ENCODE measurements around the gene MAB21L2. TPM values are rescaled to one million over a fixed set of nuclear protein-coding genes. Genes with fewer than 3 reads are reported as not detected.

Gene MAB21L2
- polyA plus RNA-seq, 1 of the 3 experiments (the other 2 are of a cell fraction): 0.92 TPM

DNA sequence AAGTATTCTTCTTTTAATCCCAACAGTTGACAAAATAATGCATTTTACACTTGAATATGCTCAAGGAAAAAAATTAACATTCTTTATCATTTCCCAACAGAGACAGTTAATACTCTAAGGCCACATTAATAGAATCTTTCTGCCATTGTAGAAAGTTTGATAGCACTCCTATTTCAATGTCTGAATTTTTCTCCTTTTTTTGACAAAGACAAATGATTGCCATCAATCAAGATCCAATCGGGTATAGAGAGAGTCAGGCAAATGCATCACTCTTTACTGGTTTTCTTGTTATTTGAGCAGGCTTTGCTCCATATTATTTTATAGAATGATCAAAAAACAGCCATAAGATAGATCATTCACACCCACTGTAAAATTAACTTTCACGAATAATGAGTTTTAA, 46.1 kb downstream of the MAB21L2 start:
- POLR2A ChIA-PET: no interaction called here
- TF ChIP-seq RFX5 (IDR thresholded peaks at IDR 0.05; ENCODE audit: low read length) (no peak), GATA2 (CRISPR knock-in tag; IDR thresholded peaks at IDR 0.05) (no peak), TEAD4 (IDR thresholded peaks at IDR 0.05; ENCODE audit: borderline replicate concordance, insufficient read depth) (no peak), RCOR1 (IDR thresholded peaks at IDR 0.05; ENCODE audit: low read length) (no peak), SMC3 (IDR thresholded peaks at IDR 0.05; ENCODE audit: low read depth, low read length) (no peak), ELF1 (IDR thresholded peaks at IDR 0.05) (no peak), POLR2AphosphoS5 (IDR thresholded peaks at IDR 0.05; ENCODE audit: low read depth, low read length) (no peak), RAD21 (IDR thresholded peaks at IDR 0.05; ENCODE audit: low read length) (no peak), TAF1 (IDR thresholded peaks at IDR 0.05; ENCODE audit: borderline replicate concordance, low read depth, low read length) (no peak), FOXM1 (IDR thresholded peaks at IDR 0.05; ENCODE audit: low read depth) (no peak), SIN3A (IDR thresholded peaks at IDR 0.05; ENCODE audit: borderline replicate concordance, low read depth, low read length) (no peak), TCF12 (IDR thresholded peaks at IDR 0.05) (no peak), REST (IDR thresholded peaks at IDR 0.05; ENCODE audit: low read depth, low read length) (no peak), GABPA (IDR thresholded peaks at IDR 0.05; ENCODE audit: low read depth) (no peak), CHD2 (IDR thresholded peaks at IDR 0.05; ENCODE audit: low read length, partially characterized antibody) (no peak), EP300 (IDR thresholded peaks at IDR 0.05; ENCODE audit: borderline replicate concordance in 1 of 2, low read depth in 1 of 2, low read length in 1 of 2) (no peak), FOSL2 (IDR thresholded peaks at IDR 0.05; ENCODE audit: borderline replicate concordance, low read depth) (no peak)
- TF ChIP-seq, protein P1, sequence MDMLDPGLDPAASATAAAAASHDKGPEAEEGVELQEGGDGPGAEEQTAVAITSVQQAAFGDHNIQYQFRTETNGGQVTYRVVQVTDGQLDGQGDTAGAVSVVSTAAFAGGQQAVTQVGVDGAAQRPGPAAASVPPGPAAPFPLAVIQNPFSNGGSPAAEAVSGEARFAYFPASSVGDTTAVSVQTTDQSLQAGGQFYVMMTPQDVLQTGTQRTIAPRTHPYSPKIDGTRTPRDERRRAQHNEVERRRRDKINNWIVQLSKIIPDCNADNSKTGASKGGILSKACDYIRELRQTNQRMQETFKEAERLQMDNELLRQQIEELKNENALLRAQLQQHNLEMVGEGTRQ (IDR thresholded peaks at IDR 0.05; ENCODE audit: borderline replicate concordance, low read depth, low read length): no peak
- TF ChIP-seq, protein P2, sequence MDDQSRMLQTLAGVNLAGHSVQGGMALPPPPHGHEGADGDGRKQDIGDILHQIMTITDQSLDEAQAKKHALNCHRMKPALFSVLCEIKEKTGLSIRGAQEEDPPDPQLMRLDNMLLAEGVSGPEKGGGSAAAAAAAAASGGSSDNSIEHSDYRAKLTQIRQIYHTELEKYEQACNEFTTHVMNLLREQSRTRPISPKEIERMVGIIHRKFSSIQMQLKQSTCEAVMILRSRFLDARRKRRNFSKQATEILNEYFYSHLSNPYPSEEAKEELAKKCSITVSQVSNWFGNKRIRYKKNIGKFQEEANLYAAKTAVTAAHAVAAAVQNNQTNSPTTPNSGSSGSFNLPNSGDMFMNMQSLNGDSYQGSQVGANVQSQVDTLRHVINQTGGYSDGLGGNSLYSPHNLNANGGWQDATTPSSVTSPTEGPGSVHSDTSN (IDR thresholded peaks at IDR 0.05): no peak
- no peaks in the 10 kb centered on the region for H3K27me3 ChIP-seq (ENCODE audit: insufficient read depth)

More for the DNA sequence above, 46.1 kb downstream of the MAB21L2 start:
- Histone ChIP-seq H3K4me2 (no peak overlapping the region), H3K27ac (ENCODE audit: low read depth in 2 of 2, low read length in 1 of 2) (no peak overlapping the region), H3K9ac (no peak overlapping the region), H3K4me1 (ENCODE audit: control insufficient read depth in 1 of 2, insufficient read depth in 2 of 2, low read depth in 1 of 2, low read length in 1 of 2) (no peaks in the 10 kb centered on the region), H3K9me2 (no peaks in the 10 kb centered on the region), H2AFZ (ENCODE audit: low read depth) (no peak overlapping the region), H3K79me2 (ENCODE audit: insufficient read depth) (no peaks in the 10 kb centered on the region), H3F3A (replicated peaks; ENCODE audit: insufficient read depth) (no peaks in the 10 kb centered on the region), H4K20me1 (ENCODE audit: insufficient read depth) (no peaks in the 10 kb centered on the region), H3K36me3 (replicated peaks in 1 of 2; ENCODE audit: control insufficient read depth in 1 of 2, insufficient read depth in 2 of 2, low read length in 1 of 2) (no peaks in the 10 kb centered on the region), H3K9me3 (peaks cover 7% of the 10 kb centered on the region; the same call in 1 of the 2 replicates), H3K4me3 (ENCODE audit: low read depth in 2 of 2, low read length in 1 of 2) (no peak overlapping the region)
- WGBS (ENCODE audit: low lambda C conversion rate): 95% methylated on average over 2 of the region's 2 CpGs
- CTCF ChIA-PET: interaction anchor here (0.6 kb wide), 1 partner anchor 239 kb away, joined by 3 read pairs; no protein-coding TSS in a partner anchor
- DNase-seq: no peak

Measured in SK-N-SH (cell line).